NCI-H2029 treated with DMSO at 0.1 percent for 48 hours (cell line): Measurements from ENCODE around the gene TECTB.

Experiments used
- DNase-seq: peaks from one replicate; lab custom pipeline; 2025; lab: John Stamatoyannopoulos, UW

The TECTB gene

DNA sequence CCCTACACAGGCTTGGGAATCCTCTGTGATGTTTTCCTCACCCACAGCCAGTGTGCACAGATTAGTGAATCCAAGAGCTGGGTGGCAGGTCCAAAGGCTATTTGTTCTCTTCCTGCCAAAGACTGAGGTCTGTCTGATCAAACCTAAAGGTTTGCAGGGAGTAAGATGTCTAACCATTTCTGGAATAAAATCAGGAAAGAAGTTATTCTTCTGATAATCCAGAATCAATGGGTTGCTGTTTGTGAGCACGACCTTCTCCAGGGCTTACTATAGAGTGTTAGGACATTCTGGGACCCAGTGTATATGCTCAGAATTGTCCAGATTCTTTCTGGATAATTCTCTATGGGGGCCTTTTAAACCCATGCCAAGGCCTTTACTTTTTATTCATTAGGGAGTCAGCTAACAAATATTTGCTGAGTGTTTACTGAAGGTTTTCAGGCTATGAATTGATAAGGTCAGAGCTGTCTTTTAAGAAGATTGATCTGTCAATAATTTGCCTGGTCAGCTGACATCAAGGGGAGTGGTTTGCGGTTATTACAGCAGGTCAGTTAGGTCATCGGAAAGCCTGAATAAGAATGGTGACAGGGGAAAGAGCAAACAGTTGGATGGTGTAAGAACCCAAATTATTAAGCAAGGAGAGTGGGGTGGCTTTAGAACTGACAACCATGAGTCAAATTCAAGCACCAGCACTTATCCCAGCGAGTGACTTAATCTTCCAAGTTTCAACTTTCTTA is 7.5 kb upstream of the TECTB start:
- DNase-seq: no peak

DNA sequence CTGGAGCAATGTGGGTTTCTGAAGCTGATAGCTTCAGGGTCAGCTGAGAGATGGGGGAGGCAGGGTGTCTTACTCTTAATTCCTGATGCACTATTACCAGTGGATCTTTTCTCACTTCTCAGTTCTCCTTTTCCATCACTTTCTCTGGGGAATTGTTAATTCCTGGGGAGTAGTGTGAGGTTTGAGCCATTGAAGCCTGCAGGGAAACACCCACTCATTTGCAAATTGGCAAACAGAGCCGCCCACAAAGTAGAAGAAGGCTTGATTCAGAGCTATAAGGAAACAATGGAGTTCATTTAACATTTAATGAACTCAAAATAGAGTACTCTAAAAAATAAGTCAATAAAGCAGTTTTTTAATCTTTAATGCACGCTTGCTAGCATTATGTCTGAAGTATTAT is 4.3 kb upstream of the TECTB start:
- no peak for DNase-seq

GRCh38 chr10:112279433-112279832 is 3.8 kb upstream of the TECTB start:
- DNase-seq: no peak

- DNase-seq: no peak
These were observed 2.8 kb upstream of the TECTB start for GRCh38 chr10:112280205-112280921.

DNA sequence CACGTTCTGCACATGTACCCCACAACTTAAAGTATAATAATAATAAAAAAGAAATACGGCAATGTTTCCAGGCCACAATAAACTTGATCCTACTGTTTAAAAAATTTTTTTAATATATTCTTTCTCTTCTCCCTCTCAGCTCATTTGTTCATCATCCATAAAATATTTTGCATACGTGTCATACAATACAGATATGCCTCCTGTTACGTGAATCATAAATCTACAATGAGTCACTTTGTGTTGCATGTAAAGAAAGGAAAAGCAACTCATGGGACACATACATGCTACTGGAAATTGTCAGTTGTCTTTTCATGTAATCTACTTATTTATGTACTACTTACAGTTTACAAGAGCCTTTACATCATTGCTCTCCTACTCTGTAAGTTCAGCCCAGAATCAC is 1.1 kb upstream of the TECTB start:
- DNase-seq: no peak

DNA sequence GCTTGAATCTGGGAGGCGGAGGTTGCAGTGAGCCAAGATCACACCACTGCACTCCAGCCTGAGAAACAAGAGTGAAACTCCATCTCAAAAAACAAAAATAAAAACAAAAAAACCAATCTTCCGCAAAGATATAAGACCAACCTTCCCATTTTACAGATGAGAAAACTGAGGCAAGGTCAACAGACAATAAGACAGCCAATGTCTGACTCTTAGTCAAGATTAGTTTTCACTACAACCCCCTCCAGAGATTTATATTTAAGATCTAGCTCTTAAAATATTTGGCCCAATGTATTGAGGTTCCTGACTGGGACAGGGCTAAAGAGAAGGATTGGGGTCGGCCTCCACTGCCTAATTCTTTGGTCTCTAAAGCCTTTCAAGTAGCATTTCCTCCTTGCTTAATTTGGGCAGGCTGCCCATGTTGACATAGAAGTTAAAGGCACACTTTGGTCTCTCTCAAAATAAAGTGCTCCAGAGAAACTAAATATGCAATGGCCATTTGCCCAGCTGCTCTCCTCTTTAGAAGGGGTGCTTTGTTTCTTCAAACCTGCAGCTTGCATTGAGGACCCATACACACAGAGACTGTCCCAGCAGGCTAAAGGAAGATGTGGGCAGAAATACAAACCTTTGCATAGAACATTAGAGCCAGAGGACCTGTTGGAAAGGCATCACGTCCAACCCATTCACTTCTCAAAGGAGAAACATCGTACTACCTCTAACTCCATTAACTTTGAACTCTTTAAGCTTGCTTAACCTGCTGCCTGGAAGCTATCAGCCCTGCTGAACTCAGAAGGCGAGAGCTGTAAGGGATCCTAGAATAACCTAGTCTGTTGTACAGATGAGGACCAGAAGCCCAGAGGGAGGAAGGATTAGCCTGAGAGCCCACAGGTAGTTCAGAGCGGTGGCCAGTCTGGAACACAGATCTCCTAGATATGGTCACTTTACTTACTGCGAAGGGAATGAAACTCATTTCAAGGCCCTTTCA is 3.9 kb downstream of the TECTB start:
- DNase-seq: no peak

DNA sequence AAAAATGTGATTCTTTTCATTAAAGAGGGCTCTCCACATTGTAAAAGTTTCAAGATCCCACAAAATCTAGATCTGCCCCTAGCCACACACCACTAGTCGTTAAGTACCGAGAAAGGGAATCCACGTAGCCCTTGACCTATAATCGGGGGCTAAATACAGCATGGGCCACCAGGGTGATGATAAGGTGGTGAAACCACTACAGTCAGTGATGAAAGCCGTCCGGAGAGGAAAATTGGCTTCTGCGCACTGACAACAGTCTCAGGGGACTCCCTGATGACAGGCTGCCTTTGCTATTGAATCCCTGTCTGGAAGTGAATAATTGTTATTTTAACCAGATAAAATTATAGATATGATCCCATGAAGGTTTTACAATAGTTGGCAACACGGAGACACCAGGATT is 4.6 kb downstream of the TECTB start:
- no peak for DNase-seq

DNA sequence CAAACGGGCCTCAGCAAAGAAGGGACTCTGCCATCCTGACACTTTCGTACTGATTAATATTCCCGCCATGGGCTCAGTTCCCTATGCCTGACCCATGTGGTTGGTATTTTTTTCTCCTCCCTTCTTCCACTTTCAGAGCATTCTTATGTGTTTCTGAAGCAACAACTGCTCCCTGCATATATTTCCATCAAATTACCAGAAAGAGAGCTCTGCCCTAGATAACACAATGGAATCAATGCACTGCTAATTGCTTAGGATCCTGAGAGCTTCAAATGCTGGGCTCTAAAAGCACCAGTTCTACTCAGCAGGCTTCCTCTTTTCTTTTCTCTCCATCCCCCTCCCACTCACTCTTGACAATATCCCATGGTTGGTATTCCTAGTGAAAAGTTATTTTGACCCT is 5.3 kb downstream of the TECTB start:
- no peak for DNase-seq

GRCh38 chr10:112289373-112290053 is 6.3 kb downstream of the TECTB start:
- DNase-seq: no peak

DNA sequence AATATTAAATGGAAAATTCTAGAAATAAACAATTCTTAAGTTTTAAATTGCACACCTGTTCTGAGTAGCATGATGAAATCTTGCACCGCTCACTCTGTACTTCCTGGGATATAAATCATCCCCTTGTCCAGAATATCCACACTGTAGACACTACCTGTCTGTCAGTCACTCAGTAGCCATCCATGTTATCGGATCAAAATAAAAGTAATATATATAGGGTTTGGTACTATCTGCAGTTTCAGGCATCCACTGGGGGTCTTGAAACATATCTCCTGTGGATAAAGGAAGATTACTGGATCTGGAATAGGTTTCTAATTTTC is 6.8 kb downstream of the TECTB start:
- no peak for DNase-seq

DNA sequence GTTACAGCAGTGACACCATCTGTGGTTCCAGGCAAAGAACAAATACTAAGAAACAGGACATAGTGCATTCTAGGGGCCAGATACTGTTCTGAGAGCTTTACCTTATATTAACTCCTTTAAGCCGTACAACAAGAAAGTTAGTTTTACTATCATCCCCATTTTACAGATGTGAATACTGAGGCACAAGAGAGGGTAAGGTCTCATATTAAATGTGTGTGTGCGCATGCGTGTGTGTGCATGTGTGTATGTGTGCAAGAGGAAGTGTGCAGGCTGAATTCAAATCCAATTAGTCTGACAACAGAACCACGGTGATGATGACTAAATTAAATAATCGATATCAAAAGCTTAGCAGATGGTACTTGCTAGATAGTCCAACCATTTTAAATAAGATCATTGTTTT is 11.0 kb downstream of the TECTB start:
- no peak for DNase-seq

DNA sequence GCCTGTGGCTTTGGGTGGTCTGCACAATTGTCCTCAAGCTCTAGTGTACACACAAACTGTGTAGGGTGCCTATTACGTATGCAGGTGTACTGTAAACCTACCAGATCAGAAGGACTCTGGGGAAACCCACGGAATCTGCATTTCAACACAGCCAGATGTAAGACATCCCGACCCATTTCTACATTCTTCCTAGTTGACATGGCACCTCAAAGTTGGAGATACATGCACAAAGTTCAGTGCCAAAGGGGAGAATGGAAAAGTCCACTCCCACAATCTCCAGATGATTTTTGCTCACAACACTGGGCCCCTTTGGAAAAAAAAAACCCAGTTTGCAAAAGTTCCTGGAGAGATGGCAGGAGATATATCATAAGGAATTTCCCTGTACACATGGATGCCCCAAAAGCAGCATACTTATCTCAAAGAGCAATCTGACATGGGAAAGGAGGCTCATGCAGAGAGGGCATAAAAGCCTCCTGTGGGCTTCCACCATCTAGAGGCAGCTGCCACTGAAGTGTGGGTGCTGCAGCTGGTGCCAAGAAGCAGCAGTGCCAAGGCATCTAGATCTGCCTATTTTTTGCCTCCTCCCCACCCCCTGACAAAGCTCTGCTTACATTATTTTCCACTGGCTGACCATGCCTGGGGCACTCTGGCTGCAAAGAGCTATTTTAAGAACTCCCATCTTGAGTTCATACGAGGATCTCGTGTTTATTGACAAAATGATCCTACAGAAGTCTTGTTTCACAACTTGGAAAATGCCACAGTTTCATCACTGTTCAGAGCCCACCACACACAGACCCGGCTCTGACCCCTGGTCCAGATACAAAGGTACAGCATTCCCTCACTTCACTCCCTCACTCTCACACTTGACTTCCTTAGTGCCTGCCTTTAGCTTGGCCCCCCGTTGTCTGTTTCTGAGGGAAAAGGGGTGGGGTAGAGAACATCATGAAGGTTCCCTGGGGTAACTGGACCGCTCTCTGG is 12.9 kb downstream of the TECTB start:
- no peak for DNase-seq

GRCh38 chr10:112296908-112297331 is 13.7 kb downstream of the TECTB start:
- no peak for DNase-seq

DNA sequence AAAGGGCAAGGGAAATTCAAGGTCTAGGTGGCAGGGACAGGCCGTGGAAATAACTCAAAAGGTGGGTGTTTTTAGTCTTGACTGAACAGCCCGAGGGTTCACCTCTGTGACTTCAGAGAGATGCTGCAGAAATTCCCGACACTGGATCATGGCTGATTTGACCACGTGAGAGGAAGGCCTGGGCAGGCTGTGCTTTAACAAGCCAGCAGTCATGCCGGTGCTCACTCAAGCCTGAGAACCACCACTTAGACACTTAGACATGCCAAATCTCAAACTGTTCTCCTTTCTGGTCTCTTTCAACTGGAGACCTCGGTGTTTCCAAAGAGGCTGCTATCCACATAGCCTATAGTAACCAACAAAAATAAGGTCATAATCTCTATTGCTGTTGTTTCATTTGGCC is 15.4 kb downstream of the TECTB start:
- DNase-seq: no peak

DNA sequence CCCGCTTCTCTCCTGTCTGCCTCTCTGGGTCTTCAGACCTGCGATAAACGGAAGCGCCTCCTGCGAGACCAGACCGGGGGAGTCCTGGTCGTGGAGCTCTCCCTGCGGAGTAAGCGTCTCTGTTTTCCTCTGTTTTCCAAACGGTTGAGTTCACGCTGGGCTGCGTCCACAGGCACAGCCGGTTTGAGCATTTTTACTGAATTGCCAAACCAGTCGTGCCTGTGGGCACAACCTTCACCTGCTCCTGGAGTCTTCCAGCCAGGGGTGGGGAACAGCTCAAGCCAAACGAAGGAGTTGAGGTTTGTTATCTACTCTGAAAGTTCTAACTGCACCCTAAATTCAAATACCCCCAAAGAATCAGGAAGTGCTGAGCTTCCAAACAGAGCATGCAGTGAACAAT is 16.3 kb downstream of the TECTB start:
- no peak for DNase-seq

- no peak for DNase-seq
These were observed 19.1 kb downstream of the TECTB start for GRCh38 chr10:112302335-112302734.

DNA sequence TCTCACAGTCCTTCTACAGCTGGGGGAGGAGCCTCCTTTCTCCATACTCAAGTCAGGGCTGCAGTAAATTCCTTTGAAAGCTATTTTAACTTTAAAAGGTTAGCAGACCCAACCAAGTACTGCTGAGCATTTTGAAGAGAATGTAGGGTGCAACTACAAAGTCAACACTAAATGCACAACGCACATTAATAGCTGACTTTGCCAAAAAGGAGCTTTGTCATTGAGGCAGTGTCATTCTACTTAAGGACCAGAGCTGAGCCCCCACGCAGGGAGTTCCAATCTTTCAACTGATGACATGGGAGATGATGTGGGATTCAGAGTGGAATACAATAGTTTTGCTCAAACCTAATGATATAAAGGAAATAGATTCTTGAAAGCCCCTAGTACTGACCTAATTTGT is 20.3 kb downstream of the TECTB start:
- no peak for DNase-seq

DNA sequence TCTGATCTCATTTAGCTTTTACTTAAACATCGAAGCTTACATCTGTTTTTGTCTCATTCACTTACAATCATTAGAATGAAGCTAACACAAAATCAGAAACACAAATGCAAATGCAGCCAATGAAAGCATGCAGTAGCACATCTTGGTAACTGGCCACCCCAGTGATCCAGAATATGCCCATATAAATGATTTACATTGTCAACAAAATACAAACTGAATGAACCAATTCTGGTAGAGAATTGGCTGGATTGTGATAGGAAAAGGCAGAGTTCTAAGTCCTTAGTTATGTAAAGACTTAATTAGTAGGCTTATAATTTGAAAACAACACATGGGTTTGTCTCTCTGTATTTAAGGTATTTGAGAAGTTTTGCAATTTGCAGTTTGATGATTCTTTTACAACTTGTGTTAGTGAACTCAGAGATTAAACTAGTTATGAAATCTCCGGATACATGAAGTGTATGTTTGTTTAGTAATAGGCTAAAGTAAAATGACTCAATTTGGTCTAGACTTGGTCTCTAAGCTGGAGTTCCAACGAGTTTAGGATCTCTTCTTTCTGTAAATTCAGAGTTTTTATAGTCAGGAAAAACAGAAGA is 21.2 kb downstream of the TECTB start:
- DNase-seq: no peak

DNA sequence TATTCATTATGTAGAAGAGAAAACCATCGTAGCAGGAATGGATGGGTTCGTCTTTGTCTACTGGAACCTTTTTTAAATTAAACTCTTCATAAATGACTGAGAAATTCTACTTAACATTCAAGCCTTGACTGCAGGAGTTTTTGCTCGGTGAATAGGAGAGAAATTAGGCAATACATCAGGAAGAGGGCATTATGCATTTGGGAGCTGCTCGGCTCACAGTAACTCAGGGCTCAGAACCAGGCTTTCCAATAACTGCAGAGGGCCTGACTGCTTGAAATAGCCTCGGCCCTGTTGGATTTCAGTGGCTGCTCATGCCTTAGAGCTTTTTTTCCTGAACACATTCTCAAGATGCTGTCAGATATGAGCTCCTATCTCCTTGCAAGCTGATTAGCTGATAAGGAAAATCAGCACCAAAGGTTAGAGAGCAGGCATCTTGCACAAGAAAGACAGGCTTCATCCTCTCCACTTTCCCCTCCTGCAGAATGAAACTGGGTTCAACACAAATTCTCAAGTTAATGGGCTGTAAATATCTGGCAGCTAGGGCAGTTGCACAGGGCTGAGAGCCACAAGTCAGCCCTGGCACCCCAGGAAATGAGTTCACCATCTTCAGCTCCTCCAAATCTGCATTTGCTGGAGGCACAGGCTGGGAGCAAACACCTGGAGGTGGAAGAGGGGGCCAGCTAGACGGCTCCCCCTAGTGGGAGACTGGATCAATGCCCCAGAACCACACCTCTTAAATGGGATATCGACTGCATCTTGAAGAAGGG is 24.3 kb downstream of the TECTB start:
- DNase-seq: no peak

- no peak for DNase-seq
These were observed 24.9 kb downstream of the TECTB start for GRCh38 chr10:112308125-112308502.
